Measurements from ENCODE around the gene ZNF221.
"Not testable (repeated sequence)": the region's sequence is repeated elsewhere in the genome, so short reads cannot be mapped to it uniquely, and the experiment has no call there.

The ZNF221 gene

DNA sequence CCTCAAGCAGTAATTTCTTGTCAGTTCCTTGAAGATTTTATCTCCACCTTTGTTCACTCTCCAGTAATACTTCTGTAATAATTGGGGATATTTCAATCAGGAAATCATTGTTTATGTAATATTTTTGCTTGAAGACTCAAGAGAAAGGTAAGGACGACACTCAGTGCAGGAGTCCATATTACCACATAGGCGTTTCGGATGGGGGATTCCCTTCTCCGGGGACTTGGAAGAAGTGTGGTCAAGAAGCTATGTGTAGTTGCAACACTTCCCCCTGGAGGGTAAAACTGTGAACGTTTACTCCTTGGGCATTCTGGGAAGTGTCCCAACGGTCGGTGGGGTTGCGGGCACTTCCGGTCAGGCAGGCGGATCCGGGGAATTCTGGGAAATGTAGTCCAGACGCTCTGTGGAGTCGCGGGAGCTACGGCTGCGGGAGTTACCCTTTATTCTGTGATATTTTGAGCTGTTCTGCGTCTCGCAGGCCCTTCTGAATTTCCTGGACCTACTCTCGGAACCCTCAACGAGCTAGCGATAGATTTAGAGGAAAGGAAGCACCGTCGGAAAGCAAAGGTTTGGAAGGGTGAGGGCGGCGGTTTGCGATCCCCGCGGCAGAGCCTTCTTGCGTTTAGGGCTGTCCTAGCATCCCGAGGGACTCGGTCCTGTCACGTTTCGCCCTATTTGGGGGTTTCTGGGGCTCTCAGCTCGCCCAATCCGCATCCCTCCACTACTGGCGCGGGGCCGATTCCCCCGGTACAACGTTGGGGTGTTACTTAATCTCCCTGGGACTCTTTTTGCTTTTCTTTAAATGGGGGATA lies at the start of gene ZNF221:
ZNF221 (plus strand) TSS at position 395 of the 812 bp plus-strand sequence. CDS start 11,499 bp downstream, outside the sequence.
- peak; percentile 99 for DNase-seq

DNA sequence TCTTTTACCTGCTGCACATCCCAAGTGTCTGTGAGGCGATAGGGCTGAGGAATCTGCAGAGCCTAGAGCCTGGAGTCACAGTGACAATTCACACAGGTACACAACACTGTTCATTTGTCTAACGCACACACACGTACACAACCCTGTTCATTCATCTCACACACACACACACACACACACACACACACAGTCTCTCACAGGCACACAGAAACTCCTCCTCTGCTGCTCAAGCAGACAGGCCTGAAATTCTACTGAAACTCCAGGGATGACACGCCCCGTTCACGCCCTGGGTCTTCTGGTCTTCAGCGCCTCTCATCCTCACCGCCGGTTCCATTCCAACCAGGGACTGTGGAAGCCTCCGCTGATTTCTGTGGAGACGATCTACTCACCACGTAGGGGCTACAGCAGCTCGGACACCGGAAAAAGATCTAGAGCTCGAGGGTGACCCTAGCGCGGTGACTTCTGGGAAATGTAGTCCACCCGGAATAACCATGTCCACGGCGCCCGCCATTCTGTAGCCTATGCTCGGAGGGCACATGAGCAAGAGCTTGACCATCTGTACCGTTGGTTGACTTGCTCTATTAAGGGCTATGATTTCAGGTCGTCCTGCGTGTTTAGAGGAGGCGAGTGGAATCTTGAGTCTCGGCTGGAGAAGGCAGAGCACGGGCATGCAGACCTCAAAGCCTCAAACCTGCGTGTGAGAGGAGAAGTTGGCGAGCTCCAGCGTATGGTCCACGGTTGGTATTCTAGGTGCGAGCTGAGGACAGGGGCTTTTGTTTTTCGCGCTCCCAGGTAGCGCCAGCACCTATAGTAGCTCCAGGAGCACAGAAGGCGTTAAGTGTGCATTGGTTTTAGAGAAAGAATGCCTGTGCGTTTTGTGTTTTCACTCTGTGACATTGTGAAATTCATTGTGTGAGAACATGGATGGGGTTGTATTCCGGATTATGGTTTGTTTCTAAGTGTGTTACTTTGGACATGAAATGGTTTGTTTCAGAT lies 49.3 kb upstream of the ZNF221 start:
- no peak for DNase-seq

DNA sequence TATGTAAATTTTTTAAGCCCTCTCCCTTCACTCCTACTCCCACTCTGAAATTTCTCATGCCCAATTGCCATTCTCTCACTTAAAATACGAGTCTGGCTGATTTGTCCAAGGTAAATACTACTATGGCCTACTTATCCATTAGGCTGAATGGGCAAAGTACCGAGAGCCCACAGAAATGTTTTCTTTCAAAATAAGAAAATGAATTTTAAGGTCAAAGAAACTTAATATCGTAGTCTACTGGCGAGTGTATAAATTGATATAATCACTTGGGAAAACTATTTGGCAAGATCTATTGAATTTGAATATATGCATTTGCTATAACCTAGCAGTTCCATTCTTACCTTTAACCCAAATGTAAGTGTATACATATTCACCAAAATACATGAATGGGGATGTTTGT lies 48.6 kb upstream of the ZNF221 start:
- no peak for DNase-seq

DNA sequence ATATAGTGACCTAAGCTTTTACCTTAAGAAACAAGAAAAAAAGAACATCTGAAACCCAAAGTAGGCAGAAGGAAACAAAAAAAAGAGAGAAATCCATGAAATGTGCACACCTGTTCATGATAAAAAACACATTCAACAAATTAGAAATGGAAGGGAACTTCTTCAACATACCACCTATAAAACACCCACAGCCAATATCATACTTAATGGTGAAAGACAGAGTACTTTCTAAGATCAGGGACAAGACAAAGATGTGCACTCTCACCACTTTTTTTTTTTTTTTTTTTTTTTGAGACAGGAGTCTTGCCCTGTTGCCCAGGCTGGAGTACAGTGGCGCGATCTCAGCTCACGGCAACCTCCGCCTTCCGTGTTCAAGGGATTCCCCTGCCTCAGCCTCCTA lies 45.1 kb upstream of the ZNF221 start:
- DNase-seq, result no peak

DNA sequence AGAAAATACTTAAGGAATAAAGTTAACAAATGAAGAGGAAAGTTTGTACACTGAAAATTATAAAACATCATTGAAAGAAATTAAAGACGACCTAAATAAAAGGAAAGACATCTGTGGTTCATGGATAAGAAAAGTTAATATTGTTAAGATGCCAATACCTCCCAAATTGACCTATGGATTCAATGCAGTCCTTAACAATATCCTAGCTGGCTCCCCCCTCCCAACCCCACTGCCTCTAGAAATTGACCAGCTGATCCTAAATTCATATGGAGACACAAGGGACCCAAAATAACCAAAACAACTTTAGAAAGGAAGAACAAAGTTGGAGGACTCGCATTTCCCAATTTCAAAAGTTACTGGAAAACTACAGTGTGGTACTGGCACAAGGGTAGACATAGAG lies 44.3 kb upstream of the ZNF221 start:
- DNase-seq, result no peak

DNA sequence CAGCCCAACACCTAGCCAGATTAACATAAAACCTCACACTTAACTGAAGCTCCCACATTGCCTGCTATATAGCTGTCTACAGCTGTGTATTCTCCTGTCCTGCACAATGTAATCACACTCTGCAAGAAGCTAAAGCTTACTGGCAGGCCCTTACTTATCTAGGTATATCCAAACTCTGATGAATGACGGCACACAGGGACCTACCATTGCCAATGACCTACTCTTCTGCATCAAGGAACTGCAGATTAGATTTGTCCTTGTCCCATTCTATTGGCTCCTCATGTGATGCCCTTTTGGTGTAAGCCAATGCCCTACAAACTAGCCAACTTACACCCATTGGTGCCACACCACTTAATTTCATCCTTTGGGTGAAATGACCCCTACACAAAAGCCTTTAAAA lies 42.4 kb upstream of the ZNF221 start:
- DNase-seq, result no peak

DNA sequence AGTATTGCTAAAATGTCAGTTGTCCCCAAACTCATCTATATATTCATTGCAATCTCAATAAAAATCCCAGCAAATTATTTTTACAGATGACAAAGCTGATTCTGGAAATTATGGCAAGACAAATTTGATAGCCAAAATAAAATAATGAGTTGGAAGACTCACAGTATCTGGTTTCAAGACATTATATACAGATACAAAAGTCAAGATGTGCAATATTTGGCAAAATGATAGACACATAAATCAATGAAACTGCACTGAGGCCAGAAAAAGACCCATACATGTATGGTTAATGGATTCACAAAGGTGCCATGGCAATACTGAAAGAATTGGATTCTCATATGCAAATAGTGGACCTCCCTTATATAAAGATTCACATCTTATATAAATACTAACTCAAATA lies 40.1 kb upstream of the ZNF221 start:
- DNase-seq, result no peak

DNA sequence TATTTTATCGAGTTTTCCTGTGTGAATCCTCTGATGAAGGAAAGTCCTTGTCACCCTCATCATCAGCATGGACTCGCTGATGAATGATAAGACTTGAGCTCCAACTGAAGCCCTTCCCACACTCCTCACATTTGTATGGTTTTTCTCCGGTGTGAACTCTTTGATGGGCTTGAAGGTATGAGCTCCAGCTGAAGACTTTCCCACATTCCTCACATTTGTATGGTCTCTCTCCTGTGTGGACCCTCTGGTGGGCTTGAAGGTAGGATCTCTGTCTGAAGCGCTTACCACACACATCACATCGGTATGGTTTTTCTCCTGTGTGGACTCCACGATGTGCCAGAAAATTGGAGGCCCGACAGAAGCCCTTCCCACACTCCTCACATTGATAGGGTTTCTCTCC lies 37.6 kb upstream of the ZNF221 start:
- no peak for DNase-seq

DNA sequence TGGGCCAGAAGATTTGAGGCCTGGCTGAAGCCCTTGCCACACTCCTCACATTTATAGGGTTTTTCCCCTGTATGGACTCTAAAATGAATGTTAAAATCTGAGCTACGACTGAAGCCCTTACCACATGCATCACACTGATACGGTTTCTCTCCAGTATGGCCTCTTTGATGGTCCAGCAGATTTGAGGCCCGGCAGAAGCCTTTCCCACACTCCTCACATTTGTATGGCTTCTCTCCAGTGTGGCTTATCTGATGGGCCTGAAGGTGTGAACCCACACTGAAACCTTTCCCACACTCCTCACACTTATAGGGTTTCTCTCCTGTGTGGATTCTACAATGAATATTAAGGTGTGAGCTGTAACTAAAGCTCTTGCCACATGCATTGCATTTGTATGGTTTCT lies 37.0 kb upstream of the ZNF221 start:
- no peak for DNase-seq

DNA sequence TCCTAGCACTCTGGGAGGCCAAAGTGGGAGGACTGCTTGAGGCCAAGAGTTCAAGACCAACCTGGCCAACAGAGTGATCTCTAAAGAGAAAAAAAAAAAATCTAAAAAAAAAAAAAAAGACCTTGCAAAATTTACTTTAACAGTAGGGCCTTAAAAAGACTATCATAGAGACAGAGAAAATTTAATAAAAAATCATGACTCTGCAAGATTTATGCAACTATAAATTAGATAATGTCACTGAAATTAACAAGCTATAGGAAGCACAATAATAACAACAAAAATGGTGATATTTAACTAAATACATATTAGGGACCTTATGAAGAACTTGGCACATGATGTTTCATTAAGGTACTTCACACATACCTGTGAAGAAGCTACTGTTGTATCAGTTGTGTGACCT lies 27.2 kb upstream of the ZNF221 start:
- no peak for DNase-seq

DNA sequence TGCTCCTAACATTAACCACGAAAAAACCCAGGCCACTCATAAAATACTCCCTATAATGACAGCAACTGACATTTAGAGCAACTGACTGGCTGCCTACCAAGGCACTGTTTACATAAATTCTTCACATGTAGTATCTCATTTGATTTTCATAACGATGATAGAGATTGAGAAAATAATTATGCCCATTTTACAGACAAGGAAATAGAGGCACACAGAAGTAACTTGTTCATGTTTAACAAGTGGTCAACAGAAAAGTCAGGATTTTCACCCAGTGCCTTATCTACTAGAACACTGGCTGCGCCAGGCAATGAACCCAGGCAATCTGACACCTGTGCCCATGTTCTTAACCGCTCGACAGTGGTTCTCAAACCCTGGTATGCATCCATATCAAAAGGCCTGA lies 22.2 kb upstream of the ZNF221 start:
- no peak for DNase-seq

DNA sequence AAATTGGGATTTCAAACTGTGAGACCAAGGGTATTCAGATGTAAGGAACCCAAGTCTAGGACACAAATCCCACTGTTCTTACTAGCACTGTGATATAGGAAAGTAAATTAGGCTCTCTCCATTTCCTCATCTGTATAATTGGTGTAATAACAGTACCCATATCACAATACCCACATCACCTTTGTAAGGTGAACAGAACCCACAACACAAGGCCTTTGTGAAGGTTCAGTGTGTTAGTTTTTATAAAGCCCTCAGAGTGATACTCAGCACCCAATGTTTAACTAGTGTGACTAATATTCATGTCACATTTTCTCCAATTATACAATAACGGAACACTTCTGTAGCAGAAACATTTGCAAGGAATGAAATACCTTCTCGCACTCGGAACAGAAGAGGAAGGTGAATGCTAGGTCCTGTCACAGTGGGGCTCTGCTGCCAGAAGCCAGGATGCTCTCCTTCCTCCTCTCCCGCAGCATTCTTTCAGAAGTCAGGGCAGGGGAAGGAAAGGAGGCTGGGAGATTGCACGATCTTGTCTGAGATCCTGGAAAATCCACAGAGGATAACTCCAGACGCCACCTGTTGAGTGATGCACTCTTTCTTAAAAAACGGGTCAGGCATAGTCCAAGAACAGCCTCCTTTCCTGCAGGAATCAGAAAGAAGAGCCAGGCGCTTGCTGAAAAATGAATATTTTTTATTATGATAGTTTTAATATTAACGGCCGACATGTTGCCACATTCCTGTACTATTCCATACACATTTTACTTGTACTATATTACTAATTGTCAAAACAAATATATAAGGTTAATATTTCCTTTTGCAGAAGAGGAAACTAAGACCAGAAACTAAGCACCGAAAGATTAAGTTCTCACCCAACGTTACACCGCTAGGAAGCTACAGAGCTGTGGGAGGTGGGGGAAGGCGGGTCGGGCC lies 16.7 kb upstream of the ZNF221 start:
- peak; percentile 32 for DNase-seq

DNA sequence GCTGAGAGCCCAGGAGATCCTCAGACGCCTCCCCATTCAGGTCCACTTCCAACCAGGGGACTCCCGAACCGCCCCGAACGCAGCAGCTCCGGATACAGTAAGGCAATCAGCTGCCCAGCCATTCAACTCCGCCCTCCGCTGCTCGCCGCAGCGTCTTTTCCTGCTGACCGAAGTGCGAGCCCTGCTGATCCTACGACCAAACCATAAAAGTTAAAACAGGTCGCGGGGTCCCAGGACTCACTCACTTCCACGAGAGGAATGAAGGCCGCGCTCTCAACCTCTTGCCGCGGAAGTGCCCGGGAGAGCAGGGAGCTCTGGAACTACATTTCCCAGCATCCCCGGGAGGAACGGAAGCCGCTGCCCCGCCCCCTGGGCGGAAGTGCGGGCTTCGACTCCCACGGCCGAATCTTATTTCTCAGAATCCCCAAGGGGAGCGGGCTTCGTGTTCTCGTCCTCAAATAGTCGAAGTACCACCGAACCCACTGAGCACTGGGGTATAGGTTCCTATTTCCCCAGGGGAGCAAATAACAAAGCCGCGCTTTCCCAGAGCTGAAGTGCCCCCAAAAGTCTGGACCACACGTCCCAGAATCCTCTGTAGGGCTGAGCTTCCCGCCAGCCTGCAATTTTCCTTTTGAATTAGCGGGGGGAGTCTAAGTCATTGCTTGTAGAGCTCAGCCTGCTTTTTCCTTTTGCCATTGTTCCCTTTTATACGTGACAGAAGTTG lies 15.9 kb upstream of the ZNF221 start, which contains the start of gene ZNF45:
ZNF45 (minus strand) TSS at position 298 of the 724 bp plus-strand sequence. CDS start 13,097 bp downstream, outside the sequence.
- peak; percentile 96 for DNase-seq

DNA sequence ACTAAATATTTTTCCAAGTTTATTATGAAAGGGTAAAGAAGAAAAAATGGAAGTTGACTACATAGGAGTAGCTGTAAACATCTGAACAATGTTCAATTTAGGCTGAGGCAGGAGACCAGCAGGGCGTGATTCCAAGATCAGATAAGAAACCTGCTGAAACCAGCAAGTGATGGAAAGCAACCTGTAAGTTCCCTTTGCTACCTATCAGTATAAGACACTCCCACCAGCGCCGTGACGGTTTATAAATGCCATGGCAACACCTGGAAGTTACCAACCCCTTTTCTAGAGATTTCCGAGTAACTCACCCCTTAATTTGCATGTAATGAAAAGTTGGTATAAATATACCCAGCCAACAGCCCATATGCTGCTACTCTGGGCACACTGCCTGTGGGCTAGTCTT lies 14.8 kb upstream of the ZNF221 start:
- DNase-seq, result peak; percentile 15

DNA sequence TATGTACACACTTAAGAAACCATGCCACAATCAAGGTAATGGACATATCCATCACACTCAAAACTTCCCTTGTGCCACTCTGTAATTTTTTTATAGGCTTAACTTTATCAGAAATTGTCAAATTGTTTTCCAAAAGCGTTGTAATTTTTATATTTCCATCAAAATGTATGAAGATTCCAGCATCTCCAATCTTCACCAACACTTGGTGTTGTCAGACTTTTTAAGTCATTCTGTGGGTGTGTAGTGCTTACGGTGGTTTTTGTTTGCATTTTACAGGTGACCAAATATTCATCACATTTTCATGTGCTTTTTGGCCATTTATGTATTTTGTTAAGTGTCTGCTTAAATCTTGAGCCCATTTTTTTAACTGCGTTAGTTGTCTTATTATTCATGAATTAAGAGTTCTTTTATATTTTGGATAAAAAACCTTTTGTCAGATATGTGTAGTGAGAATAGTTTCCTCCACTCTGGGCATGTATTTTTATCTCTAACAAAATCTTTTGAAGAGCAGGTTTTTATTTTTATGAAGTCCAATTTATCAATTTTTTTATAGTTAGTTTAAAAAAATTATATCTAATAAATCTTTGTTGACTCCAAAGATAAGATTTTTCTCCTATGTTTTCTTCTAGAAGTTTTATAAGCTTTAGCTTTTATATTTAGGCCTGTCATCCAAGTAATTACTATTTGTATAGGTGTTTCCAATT lies 11.3 kb upstream of the ZNF221 start:
- DNase-seq, result no peak

DNA sequence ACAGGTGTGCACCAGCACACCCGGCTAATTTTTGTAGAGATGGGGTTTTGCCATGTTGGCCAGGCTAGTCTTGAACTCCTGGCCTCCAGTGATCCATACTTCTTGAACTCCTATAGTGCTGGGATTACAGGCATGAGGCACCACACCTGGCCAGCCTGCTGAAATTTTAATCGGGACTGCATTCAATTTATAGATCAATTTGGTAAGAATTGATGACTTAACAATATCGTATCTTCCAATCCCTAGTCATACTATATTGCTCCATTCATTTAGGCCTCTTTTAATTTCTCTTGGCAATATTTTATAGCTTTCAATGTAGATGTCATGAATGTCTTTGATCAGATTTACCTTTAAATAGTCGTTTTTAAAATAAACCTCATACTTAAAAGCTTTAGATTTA lies 10.3 kb upstream of the ZNF221 start:
- DNase-seq, result no peak

DNA sequence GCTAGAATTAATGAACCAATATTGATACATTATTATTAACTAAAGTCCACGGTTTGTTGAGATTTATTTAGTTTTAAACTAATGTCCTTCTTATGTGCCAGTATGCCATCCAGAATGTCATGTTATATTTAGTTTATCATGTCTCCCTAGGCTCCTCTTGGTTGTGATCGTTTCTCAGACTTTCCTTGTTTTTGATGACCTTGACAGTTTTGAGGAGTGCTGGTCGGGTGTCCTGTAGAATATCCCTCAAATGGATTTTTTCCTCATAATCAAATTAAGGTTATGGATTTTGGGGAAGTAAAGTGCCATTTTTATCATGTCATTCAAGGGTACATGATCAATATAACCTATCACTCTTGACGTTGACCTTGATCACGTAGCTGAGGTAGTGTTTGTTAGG lies 9.8 kb upstream of the ZNF221 start:
- DNase-seq, result no peak

DNA sequence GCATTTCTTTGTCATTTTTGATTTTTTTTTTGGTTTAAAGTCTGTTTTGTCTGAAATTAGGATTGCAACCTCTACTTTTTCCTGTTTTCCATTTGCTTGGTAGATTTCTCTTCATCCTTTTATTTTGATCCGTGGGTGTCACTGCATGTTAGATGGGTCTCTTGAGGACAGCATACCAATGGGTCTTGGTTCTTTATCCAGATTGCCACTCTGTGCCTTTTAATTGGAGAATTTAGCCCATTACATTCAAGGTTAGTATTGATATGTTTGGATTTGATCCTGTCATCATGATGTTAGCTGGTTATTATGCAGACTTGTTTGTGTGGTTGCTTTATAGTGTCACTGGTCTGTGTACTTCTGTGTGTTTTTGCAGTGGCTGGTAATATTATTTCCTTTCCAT lies 3.6 kb upstream of the ZNF221 start:
- not testable (repeated sequence) for DNase-seq

DNA sequence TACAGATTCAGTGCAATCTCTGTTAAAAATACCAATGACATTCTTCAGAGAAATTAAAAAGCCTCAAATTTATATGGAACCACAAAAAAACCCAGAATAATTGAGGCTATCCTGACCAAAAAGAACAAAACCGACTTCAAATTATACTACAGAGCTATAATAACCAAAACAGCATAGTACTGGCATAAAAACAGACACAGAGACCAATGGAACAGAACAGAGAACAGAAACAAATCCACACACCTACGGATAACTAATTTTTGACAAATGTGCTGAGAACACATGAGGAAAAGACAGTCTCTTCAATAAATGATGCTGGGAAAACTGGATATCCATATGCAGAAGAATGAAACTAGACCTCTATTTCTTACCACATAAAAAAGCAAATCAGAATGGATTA lies 1.2 kb upstream of the ZNF221 start:
- DNase-seq, result not testable (repeated sequence)

DNA sequence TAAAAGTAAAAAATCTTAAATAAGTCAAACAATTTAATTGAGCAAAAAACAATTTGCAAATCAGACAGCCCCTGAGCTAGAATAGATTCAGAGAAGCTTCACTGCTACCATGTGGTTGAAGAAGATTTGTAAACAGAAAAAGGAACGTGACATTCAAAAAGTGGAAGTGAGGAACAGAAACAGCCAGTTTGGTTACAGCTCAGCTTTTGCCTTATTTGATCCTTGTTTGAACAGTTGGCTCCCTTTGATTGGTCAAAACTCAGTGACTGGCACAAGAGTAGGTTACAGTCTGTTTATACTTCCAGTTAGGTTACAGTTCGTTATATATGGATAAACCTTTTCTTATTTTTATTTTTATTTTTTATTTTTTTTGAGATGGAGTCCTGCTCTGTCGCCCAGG lies 5.8 kb downstream of the ZNF221 start:
- DNase-seq, result no peak

DNA sequence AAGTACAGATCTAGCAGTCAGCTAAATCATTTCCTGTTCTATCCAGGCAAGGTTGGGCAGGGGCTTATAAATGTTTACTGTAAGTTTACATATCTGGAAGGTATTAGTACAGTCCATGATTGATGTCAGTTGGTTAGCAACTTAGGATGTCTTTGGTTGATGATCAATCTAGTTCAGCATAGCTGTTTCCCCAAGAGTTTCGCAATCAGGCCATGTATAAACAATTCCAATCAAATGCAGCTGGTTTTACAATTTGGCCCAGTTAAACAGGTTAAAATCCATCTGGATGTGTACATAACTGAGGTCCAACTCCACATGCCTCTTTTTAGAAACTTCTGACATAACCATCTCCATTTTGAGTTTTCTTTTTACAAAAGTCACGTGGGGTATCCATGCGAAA lies 6.9 kb downstream of the ZNF221 start:
- DNase-seq, result no peak
